ENCODE results near the gene SLC19A1.
"Not testable (repeated sequence)": the region's sequence is repeated elsewhere in the genome, so short reads cannot be mapped to it uniquely, and the experiment has no call there.

Gene SLC19A1

DNA sequence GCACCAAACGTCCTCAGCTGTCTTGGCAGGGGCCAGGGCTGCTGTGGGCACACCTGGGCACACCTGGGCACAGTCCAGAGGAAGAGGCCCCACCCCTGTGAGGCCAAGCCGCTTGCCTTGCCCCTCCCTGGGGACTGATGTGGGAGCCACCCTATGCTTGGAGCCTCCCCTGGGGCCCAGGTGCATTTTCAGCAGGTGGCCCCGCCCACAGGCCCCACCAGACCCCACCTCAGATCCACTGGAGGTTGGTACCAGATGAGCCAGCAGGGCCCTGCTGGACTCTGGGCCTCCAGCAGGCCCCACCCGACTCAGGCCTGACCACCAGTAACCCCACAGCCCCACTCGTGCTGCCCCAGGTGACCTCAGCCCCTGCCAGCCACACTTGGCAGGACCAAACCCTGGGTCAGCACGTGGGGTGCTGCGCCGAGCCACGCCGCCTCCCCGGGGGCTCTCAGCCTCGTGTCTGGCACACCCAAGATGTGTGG lies 8.8 kb downstream of the SLC19A1 start:
- DNase-seq (ENCODE audit: low read depth in 2 of 2): no peak

DNA sequence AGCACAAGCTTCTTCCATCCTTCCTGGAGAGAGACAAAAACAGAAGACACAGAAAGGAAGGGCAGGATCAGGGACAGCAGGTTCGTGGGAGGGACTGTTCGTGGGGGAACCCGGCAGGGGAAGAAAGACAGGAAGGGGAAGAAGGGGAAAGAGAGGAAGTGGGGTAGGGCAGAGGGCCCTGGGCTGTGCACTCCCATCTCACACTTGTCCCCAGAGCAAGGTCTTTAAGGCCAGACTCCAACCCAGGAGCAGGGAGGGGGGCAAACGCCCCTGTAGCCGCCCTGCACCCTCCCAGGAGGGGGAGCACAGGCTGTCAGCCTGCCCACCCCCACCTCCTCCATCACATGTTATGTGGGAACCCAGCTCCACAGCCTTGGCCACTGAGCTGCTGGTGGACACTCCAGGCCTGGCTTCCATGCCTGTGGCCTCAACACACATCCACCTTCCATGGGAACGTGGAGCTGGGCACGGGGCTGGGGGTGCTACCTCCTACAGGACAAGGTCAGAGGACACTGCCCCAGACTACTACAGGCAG lies 9.3 kb downstream of the SLC19A1 start:
- no peak for DNase-seq (ENCODE audit: low read depth in 2 of 2)

GRCh38 chr21:45531393-45532215 lies 10.6 kb downstream of the SLC19A1 start:
- no peak for DNase-seq (ENCODE audit: low read depth in 2 of 2)

DNA sequence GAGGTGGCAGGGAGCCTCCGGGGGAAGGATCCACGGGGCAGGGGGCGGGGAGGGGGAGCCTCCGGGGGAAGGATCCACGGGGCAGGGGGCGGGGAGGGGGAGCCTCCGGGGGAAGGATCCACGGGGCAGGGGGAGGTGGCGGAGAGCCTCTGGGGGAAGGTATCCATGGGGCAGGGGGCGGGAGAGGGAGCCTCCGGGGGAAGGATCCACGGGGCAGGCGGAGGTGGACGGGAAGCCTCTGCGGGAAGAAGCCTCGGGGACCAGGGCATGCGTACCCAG lies 11.2 kb downstream of the SLC19A1 start:
- DNase-seq (ENCODE audit: low read depth in 2 of 2): not testable (repeated sequence)

DNA sequence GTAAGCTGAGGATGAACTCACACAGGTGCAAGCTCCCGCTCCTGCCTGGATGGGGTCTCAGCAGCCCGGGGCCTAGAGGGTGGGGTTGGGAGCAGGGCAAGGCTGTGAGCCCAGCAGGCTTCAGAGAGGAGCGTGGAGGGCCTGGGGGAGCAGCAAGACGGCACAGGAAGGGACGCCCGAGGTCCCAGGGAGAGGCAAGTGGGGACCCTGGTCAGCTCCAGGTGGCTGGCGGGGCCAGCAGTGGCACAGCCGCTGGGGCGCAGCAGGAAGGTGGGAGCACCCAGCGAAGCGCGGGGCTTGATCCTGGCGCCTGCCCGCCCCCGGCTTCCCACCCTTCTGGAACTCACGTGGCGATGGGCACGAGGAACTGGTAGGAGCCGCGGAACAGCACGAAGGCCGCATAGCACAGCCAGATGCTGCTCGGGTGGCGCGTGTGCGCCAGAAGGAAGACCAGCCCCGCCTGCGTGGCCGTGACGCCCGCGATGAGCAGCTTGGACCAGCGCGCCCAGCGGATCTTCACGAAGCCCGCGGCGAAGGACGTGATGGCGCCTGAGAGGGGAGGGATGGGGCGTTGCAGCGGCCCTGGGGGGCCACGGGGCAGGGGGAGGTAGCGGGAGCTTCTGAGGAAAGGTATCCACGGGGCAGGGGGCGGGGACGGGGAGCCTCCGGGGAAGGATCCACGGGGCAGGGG lies 11.7 kb downstream of the SLC19A1 start:
- no peak for DNase-seq (ENCODE audit: low read depth in 2 of 2)

DNA sequence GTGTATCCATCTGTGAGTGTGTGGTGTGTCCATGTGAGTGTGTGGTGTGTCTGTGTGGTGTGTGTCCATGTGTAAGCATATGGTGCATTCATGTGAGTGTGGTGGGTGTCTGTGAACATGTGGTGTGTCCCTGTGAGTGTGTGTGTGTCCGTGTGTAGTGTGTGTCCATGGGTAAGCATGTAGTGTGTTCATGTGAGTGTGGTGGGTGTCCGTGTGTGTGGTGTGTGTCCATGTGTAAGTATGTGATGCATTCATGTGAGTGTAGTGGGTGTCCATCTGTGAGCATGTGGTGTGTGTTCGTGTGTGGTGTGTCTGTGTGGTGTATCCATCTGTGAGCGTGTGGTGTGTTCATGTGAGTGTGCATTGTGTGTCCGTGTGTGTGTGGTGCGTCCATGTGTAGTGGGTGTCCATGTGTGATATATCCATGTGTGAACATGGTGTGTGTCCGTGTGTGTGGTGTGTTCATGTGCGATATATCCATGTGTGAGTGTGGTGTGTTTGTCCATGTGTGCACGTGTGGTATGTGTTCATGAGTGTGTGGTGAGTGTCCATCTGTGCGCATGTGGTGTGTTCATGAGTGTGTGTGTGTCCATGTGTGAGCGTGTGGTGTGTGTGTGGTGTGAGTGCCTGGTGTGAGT lies 12.3 kb downstream of the SLC19A1 start:
- DNase-seq (ENCODE audit: low read depth in 2 of 2): no peak

DNA sequence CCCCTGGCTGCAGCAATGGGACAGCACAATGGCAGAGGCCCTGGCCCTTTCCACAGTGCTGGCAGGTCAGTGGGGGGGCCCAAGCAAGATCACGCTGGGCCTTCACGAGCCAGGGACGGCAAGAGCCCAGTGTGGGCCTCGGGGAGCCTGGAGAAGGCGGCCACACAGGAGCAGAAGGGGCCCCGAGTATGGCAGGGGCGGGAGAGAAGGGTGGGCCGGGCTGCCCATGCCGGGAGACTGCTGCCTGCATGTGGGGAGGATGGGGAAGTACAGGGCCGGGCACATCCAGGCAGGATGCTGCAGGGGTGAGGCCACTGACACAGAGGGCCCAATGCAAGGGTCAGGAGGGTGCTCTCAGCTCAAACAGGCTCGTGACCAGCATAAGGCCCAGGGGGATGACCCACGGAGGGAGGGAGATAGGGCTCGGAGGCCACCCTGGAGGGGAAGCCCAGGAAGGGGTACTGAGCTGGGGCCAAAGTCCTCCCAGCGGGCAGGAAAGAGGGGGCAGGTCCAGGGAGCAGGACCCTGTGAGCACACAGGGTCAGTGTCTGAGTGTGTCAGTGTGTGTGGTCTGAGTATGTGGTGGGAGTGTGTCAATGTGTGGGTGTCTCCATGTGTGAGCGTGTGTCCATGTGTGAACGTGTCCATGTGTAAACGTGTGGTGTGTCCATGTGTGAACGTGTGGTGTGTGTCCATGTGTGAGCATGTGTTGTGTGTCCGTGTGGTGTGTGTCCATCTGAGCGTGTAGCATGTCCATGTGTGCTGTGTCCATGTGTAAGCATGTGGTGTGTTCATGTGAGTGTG lies 13.1 kb downstream of the SLC19A1 start:
- DNase-seq (ENCODE audit: low read depth in 2 of 2): no peak

DNA sequence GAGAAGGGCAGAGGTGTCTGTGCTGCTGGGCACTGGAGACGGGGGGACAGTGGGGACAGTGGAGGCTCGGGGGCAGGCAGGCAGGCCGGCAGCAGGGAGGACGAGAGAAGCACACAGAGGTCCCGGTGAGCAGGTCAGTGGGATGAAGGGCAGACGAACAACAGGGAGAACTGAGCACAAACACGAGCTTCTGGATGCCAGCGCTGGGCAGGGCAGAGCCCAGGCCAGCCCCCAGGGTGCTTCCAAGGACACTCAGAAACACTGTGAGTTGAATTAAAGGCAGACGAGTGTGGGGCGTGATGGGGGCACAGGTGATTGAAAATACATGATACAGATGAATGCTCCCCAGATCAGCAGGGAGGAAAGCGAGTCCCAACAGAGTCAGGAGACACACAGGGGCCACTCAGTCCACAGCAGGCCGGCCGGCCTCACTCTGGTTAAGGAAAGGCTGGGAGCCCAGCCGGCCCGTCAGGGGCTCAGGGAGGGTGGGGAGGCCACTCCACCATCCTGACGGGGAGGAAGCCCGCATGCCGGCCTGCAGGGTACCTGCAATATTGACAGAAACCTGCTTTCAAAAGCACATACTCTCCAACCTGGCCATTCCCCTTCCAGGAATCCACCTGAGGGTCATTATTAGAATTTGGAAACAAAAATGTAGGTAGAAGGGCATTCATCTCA lies 14.1 kb downstream of the SLC19A1 start:
- no peak for DNase-seq (ENCODE audit: low read depth in 2 of 2)

GRCh38 chr21:45527151-45527999 lies 14.9 kb downstream of the SLC19A1 start:
- DNase-seq (ENCODE audit: low read depth in 2 of 2): not testable (repeated sequence)

- no peak for DNase-seq (ENCODE audit: low read depth in 2 of 2)
Measured at GRCh38 chr21:45525910-45526306, 16.3 kb downstream of the SLC19A1 start.

DNA sequence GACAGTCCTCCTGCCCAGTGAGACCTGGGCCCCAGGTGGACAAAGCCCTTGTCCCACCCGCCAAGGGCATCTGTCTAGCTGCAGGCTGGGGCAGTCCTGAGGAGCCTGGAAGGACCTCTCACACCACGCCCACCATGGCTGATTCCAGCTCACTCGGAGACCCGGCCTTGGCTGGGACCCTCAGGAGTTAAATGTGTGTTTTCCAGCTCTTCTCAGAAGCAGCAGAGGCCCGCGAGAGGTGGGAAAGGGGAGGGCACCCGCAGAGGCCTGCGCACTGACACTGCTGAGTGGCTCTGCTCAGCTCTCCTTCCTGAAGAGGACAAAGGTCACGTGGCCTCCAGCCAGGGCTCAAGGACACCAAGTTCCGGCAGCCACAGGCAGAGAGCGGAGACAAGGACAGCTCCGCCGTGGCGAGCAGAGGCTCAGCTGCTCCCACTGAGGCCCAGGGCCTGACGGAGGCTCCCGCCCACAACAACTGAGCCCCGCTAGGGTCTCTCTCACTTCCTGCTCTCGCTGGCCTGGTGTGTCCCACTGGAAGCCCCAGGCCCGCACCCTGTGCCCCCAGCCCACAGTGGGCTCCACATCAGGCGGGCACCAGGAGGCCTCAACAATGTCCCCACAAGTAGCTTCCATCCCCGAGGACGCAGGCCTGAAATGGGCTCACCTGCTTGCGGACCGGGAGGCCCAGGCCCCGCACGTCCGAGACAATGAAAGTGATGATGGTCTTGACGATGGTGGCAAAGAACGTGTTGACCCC lies 16.9 kb downstream of the SLC19A1 start:
- no peak for DNase-seq (ENCODE audit: low read depth in 2 of 2)

GRCh38 chr21:45524756-45525152 lies 17.5 kb downstream of the SLC19A1 start:
- no peak for DNase-seq (ENCODE audit: low read depth in 2 of 2)

- no peak for DNase-seq (ENCODE audit: low read depth in 2 of 2)
Measured at GRCh38 chr21:45523411-45524101, 18.7 kb downstream of the SLC19A1 start.

DNA sequence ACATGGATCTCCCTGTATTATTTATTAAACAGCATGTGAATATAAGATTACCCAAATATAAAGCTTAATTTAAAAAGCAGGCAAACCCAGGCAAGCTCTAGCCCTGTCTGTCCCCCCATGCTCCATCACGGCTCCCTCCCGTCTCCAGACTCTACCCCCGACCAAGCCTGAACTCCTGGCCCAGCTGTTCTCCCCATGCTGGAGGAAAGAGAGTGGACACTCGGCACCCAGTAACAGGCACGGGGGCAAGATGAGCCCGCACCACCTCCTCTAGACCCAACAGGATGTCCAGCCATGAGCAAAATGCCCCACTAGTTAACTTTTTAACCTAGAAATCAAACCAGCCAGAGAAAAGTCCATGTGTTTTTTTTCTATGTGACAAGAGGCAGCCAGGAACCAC lies 19.3 kb downstream of the SLC19A1 start:
- DNase-seq (ENCODE audit: low read depth in 2 of 2): no peak

GRCh38 chr21:45522381-45522780 lies 19.9 kb downstream of the SLC19A1 start:
- no peak for DNase-seq (ENCODE audit: low read depth in 2 of 2)

GRCh38 chr21:45521241-45521640 lies 21.0 kb downstream of the SLC19A1 start:
- DNase-seq (ENCODE audit: low read depth in 2 of 2): no peak

- DNase-seq (ENCODE audit: low read depth in 2 of 2): no peak
Measured at GRCh38 chr21:45519182-45519581, 23.1 kb downstream of the SLC19A1 start.

DNA sequence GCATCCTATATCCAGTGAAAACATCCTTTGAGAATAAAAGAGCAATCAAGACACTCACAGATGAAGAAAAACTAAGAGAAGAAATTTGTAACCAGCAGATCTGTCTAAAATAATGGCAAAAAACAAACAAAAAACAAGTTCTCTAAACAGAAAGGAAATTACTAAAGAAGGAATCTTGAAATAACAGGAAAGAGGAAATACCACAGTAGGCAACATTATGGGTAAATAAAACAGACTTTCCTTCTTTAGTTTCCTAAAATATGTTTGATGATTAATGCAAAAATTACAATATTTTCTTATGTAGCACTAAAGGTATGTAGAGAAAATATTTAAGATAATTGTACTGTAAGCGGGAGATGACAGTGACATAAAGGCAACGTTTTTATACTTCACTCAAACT lies 23.5 kb downstream of the SLC19A1 start:
- no peak for DNase-seq (ENCODE audit: low read depth in 2 of 2)
